Retinal pigment epithelial cell (primary cell): ENCODE measurements around the gene GALNT2.

ENCODE experiments used
- DNase-seq: peaks from one replicate; pipeline ENCODE4 v3.0.0-alpha.2; 2010; ENCODE audit warnings: low read depth
- H3K4me3 ChIP-seq: 2 replicates; pipeline ENCODE4 v1.5.1; 2011; ENCODE audit warnings: mild to moderate bottlenecking, low read length, control low read depth, moderate library complexity
- CTCF ChIP-seq: conservative IDR thresholded peaks from 2 replicates; pipeline ENCODE4 v1.5.1; 2011; ENCODE audit warnings: low read depth, low read length, control low read depth, inconsistent platforms

The GALNT2 gene

DNA sequence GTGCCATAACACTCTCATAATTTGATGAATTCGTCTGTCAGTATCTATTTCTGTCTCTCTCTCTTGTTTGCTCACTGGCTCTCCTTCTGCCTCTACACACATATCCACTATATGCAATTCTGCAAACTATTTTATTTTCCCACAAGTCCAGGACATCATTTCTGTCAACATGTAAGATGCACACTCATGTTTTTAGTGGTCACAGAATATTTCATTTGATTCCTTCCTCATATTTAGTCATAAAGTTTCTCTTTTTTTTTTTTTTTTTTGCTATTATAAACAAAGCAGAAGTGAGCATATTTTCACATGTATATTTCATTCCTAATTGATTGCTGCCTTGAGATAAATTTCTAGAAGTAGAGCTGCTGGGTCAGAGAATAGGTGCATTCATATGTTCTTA, 193.8 kb downstream of the GALNT2 start:
- no peak for DNase-seq
- no peak overlapping the region for H3K4me3 ChIP-seq
- no peak for TF ChIP-seq CTCF

- no peak for TF ChIP-seq CTCF
- DNase-seq: no peak
- no peak overlapping the region for H3K4me3 ChIP-seq
Observed at GRCh38 chr1:230261928-230262650, 195.1 kb downstream of the GALNT2 start.

DNA sequence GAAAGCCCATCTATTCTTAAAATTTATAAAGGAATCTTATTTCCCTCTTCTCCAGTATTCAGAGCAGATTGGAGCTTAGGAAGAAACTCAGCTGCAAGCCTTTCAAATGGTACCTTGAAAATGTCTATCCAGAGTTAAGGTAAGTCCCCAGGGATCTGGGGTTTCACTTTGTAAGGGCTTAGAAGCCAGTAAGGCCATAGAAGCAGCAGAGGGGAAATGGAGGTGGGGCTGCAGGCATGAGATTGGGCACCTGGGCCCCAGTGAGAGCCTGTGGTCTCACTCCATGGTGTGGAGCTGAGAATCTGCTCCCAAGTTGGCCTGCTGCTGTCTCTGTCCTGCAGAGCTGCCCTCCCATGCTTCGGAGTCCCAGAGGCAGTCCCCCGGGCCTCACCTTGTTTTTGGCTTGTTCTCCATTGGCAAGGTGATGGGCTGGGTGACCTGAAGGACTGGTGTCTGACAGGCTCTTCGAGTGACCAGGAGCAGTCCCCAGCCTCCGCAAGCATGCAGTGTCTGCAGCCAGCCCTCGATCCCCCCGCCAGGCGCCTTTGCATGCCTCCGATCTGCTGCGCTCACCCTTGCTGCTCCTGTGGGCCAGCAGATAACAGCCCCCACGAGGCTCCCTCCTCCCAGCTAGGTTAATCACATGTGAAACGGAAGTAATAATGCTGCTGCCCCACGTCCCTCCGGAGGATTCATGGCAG, 196.0 kb downstream of the GALNT2 start:
- no peak for DNase-seq
- H3K4me3 ChIP-seq: no peak overlapping the region
- TF ChIP-seq CTCF: no peak

DNA sequence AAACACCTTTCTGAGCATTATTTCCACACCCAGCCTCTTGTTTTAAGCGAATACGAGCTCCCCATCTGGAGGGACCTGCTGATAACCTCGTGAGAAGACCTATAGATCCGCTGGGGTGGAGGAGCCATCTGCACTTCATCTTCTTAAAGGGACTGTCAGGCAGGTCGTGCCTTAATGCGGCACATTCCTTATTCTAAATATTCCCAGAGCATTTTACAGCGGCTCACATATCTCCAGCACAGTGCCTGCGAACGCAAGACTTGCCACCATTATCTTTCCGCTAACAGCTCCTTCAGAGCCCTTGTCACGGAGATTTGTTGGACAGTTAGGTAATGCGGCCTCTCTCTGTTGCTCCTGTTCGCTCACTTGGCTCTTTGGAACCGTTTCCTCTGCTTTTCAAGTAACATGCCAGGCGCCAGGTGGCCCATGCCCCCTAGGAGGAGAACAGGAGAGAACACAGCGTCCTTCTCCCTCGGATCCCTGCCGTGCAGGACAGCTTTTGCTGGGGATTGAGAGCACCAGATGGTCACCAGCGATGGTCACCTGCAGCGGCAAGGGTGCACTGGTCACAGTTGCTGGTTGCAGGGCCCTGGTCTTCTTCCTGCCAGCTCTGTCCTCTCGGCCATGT, 196.6 kb downstream of the GALNT2 start:
- TF ChIP-seq CTCF: no peak
- no peak overlapping the region for H3K4me3 ChIP-seq
- no peak for DNase-seq

- no peak overlapping the region for H3K4me3 ChIP-seq
- DNase-seq: no peak
- no peak for TF ChIP-seq CTCF
Observed at GRCh38 chr1:230264342-230264741, 197.3 kb downstream of the GALNT2 start.

GRCh38 chr1:230265200-230266115, 198.4 kb downstream of the GALNT2 start:
- H3K4me3 ChIP-seq: no peak overlapping the region
- TF ChIP-seq CTCF: no peak
- no peak for DNase-seq
